Smooth muscle cell (in vitro differentiated cells): ENCODE results near the gene DAND5. TPM values are rescaled to one million over a fixed set of nuclear protein-coding genes. Genes with fewer than 3 reads are reported as not detected.

ENCODE experiments used
- DNase-seq: peaks from one replicate; lab custom pipeline; 2025; ENCODE audit not compliant: unreplicated experiment; lab: John Stamatoyannopoulos, UW
- H2AFZ ChIP-seq: fragments of 200-600 bp; sonication (generic); 2 replicates; pipeline ENCODE4 v1.6.0; 2016; ENCODE audit warnings: antibody characterized with exemption, low read depth, mild to moderate bottlenecking
- H3F3A ChIP-seq: fragments of 200-600 bp; sonication (generic); 2 replicates; pipeline ENCODE4 v1.6.0; 2017; ENCODE audit warnings: antibody characterized with exemption, low read depth
- H3K27ac ChIP-seq: fragments of 200-600 bp; sonication (generic); 2 replicates; pipeline ENCODE4 v1.5.1; 2016; ENCODE audit warnings: low read depth, mild to moderate bottlenecking
- H3K27me3 ChIP-seq: fragments of 200-600 bp; sonication (generic); 2 replicates; pipeline ENCODE4 v1.6.1; 2016; ENCODE audit warnings: low read depth, mild to moderate bottlenecking
- H3K36me3 ChIP-seq: fragments of 200-600 bp; sonication (generic); 2 replicates; pipeline ENCODE4 v1.5.1; 2016; ENCODE audit warnings: low read depth
- H3K4me1 ChIP-seq: fragments of 200-600 bp; sonication (generic); 2 replicates; pipeline ENCODE4 v1.5.1; 2016; ENCODE audit warnings: low read depth
- H3K4me2 ChIP-seq: fragments of 200-600 bp; sonication (generic); 2 replicates; pipeline ENCODE4 v1.6.0; 2016; ENCODE audit warnings: mild to moderate bottlenecking
- H3K4me3 ChIP-seq: fragments of 200-600 bp; sonication (generic); 2 replicates; pipeline ENCODE4 v1.5.1; 2016; ENCODE audit warnings: mild to moderate bottlenecking
- H3K79me2 ChIP-seq: fragments of 200-600 bp; sonication (generic); 2 replicates; pipeline ENCODE4 v1.6.0; 2016; ENCODE audit warnings: low read depth, mild to moderate bottlenecking
- H3K9ac ChIP-seq: fragments of 200-600 bp; sonication (generic); 2 replicates; pipeline ENCODE4 v1.6.0; 2016; ENCODE audit warnings: low read depth
- H3K9me3 ChIP-seq: fragments of 200-600 bp; sonication (generic); replicated peaks from 2 replicates; pipeline ENCODE4 v1.5.1; 2016; ENCODE audit warnings: low read depth
- H4K20me1 ChIP-seq: fragments of 200-600 bp; sonication (generic); 2 replicates; pipeline ENCODE4 v1.6.0; 2016; ENCODE audit warnings: low read depth
- WGBS: methylation state at CpG from one replicate; pipeline ENCODE4 v1.1.7; 2016; ENCODE audit warnings: low lambda C conversion rate; 5-methylcytosine and 5-hydroxymethylcytosine counted together
- polyA plus RNA-seq: library from polyadenylated mRNA; unstranded; fragments of >200 nt; fragmentation: Nextera tagmentation; extraction: Ambion mirVana; gene quantifications from 2 replicates; pipeline ENCODE4 v1.2.1, GENCODE V29; 2016
- total RNA-seq: library from RNA; depleted of rRNA; stranded (reverse); fragments of >200 nt; gene quantifications from 2 replicates; pipeline ENCODE4 v1.2.3, GENCODE V29; 2014
- TF ChIP-seq, protein P1 (sequence below): fragments of 200-600 bp; sonication (generic); IDR thresholded peaks from 2 replicates; pipeline ENCODE4 v1.5.1; 2017; ENCODE audit warnings: borderline replicate concordance, mild to moderate bottlenecking, antibody characterized with exemption; ENCODE audit not compliant: insufficient read depth, poor library complexity, severe bottlenecking

Gene DAND5
- total and polyA plus RNA-seq, 2 experiments from 2014 or later = not detected

- TF ChIP-seq, protein P1, sequence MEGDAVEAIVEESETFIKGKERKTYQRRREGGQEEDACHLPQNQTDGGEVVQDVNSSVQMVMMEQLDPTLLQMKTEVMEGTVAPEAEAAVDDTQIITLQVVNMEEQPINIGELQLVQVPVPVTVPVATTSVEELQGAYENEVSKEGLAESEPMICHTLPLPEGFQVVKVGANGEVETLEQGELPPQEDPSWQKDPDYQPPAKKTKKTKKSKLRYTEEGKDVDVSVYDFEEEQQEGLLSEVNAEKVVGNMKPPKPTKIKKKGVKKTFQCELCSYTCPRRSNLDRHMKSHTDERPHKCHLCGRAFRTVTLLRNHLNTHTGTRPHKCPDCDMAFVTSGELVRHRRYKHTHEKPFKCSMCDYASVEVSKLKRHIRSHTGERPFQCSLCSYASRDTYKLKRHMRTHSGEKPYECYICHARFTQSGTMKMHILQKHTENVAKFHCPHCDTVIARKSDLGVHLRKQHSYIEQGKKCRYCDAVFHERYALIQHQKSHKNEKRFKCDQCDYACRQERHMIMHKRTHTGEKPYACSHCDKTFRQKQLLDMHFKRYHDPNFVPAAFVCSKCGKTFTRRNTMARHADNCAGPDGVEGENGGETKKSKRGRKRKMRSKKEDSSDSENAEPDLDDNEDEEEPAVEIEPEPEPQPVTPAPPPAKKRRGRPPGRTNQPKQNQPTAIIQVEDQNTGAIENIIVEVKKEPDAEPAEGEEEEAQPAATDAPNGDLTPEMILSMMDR = no peak
- Histone ChIP-seq H3K27me3 (no peaks in the 10 kb centered on the region), H4K20me1 (peaks cover 77% of the 10 kb centered on the region), H3K9me3 (no peaks in the 10 kb centered on the region), H2AFZ (no peak overlapping the region), H3F3A (peaks cover 45% of the 10 kb centered on the region), H3K4me1 (peaks cover 29% of the 10 kb centered on the region), H3K4me2 (no peak overlapping the region), H3K4me3 (no peak overlapping the region), H3K36me3 (no peaks in the 10 kb centered on the region), H3K9ac (no peak overlapping the region), H3K27ac (peak overlapping the region; percentile 97), H3K79me2 (peaks cover 57% of the 10 kb centered on the region)
- no peak for DNase-seq
- 90% methylated on average over 2 of the region's 2 CpGs for WGBS
These were observed 25.2 kb upstream of the DAND5 start for GRCh38 chr19:12944104-12944674.

DNA sequence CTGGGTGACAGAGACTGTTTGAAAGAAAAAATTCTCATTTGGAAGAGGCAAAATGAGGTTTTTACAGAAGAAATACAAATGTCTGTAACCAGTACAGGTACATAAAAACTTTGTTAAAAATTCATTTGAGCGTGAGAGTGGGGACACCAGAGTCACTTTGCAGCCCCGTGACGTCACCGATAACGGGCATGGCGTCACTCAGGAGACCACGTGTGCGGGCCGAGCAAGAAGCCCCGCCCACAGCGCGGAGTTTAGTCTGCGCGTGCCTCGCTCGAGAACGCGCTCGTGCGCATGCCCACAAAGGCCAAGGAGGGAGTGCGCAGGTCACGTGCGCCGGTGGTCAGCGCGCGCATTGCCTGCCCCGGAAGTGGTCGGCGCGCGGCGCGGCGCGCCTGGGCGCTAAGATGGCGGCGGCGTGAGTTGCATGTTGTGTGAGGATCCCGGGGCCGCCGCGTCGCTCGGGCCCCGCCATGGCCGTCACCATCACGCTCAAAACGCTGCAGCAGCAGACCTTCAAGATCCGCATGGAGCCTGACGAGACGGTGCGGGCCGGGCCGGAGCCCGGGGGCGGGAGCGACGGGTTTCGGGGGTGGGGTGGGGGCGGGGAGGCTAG lies 23.8 kb upstream of the DAND5 start, which contains the start of gene RAD23A:
RAD23A (plus strand) TSS at position 384 of the 613 bp plus-strand sequence; CDS start at position 471, 87 bp downstream.
- no peaks in the 10 kb centered on the region for H3K9me3 ChIP-seq
- 1% methylated on average over 55 of the region's 62 CpGs for WGBS
- peaks cover 19% of the 10 kb centered on the region for H3K4me1 ChIP-seq
- H3K4me2 ChIP-seq = peak within 1 kb of the TSS; percentile 96
- no peaks in the 10 kb centered on the region for H3K27me3 ChIP-seq
- H3K79me2 ChIP-seq = peaks cover 43% of the 10 kb centered on the region
- peak within 1 kb of the TSS; percentile 97 for H3K27ac ChIP-seq
- peaks cover 31% of the 10 kb centered on the region for H3F3A ChIP-seq
- H4K20me1 ChIP-seq = peaks cover 63% of the 10 kb centered on the region
- DNase-seq = peak; percentile 95
- no peak within 1 kb of the TSS for H2AFZ ChIP-seq
- peak within 1 kb of the TSS; percentile 97 for H3K9ac ChIP-seq
- H3K36me3 ChIP-seq = no peaks in the 10 kb centered on the region
- peak within 1 kb of the TSS; percentile 85 for H3K4me3 ChIP-seq
- TF ChIP-seq, protein P1 = no peak

GRCh38 chr19:12946092-12946721 lies 23.2 kb upstream of the DAND5 start:
- no peaks in the 10 kb centered on the region for H3K9me3 ChIP-seq
- peaks cover 13% of the 10 kb centered on the region for H3K4me1 ChIP-seq
- WGBS = under 1% methylated on average over 30 of the region's 40 CpGs
- H3K4me3 ChIP-seq = peak overlapping the region; percentile 85
- H3K27me3 ChIP-seq = no peaks in the 10 kb centered on the region
- peak; percentile 73 for DNase-seq
- peaks cover 57% of the 10 kb centered on the region for H4K20me1 ChIP-seq
- H3K36me3 ChIP-seq = no peaks in the 10 kb centered on the region
- H3K27ac ChIP-seq = peak overlapping the region; percentile 97
- H3K9ac ChIP-seq = peak overlapping the region; percentile 97
- peaks cover 31% of the 10 kb centered on the region for H3F3A ChIP-seq
- peaks cover 37% of the 10 kb centered on the region for H3K79me2 ChIP-seq
- H2AFZ ChIP-seq = no peak overlapping the region
- peak overlapping the region; percentile 96 for H3K4me2 ChIP-seq
- TF ChIP-seq, protein P1 = no peak
